BE2C (cell line): Measurements from ENCODE around the gene MEN1.

Source experiments
- DNase-seq: peaks from one replicate; pipeline ENCODE4 v3.0.0-alpha.2; 2020
- H3K27me3 ChIP-seq: fragments of 250-450 bp; sonication (Bioruptor Pico); 2 replicates; pipeline ENCODE4 v1.5.1; 2020; ENCODE audit warnings: mild to moderate bottlenecking
- H3K36me3 ChIP-seq: fragments of 250-450 bp; sonication (Bioruptor Pico); 2 replicates; pipeline ENCODE4 v1.5.1; 2020; ENCODE audit warnings: mild to moderate bottlenecking
- H3K4me1 ChIP-seq: fragments of 250-450 bp; sonication (Bioruptor Pico); 2 replicates; pipeline ENCODE4 v1.5.1; 2020
- H3K4me3 ChIP-seq: 2 replicates; pipeline ENCODE4 v1.5.1; 2011; ENCODE audit warnings: low read depth, low read length
- H3K9me3 ChIP-seq: fragments of 250-450 bp; sonication (Bioruptor Pico); 2 replicates; pipeline ENCODE4 v1.5.1; 2020
- TF ChIP-seq, protein P1 (sequence below): IDR thresholded peaks from 2 replicates; pipeline ENCODE4 v1.5.1; 2012; ENCODE audit warnings: mild to moderate bottlenecking, low read depth, low read length

MEN1 gene

DNA sequence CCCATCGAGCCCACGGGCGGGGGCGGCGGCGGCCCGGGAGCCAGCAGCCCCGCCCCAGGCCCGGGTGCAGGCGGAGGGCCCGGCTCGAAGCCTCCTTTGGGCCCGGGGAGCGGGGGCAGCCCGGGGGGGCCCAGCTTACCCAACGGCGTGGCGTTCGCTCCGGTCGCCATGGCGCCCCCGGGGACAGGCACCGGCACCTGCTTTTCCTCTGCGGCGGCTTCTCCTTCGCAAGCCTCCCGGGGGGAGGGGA lies 32.2 kb downstream of the MEN1 start:
- Histone ChIP-seq H3K9me3 (no peaks in the 10 kb centered on the region), H3K4me1 (no peaks in the 10 kb centered on the region; the same call in 1 of the 2 replicates), H3K4me3 (peak overlapping the region; percentile 60), H3K27me3 (no peaks in the 10 kb centered on the region), H3K36me3 (peaks cover 44% of the 10 kb centered on the region)
- DNase-seq = no peak
- TF ChIP-seq, protein P1, sequence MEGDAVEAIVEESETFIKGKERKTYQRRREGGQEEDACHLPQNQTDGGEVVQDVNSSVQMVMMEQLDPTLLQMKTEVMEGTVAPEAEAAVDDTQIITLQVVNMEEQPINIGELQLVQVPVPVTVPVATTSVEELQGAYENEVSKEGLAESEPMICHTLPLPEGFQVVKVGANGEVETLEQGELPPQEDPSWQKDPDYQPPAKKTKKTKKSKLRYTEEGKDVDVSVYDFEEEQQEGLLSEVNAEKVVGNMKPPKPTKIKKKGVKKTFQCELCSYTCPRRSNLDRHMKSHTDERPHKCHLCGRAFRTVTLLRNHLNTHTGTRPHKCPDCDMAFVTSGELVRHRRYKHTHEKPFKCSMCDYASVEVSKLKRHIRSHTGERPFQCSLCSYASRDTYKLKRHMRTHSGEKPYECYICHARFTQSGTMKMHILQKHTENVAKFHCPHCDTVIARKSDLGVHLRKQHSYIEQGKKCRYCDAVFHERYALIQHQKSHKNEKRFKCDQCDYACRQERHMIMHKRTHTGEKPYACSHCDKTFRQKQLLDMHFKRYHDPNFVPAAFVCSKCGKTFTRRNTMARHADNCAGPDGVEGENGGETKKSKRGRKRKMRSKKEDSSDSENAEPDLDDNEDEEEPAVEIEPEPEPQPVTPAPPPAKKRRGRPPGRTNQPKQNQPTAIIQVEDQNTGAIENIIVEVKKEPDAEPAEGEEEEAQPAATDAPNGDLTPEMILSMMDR = no peak

- DNase-seq = peak; percentile 73
- H3K4me1 ChIP-seq = no peaks in the 10 kb centered on the region; the same call in 1 of the 2 replicates
- H3K27me3 ChIP-seq = no peaks in the 10 kb centered on the region
- peak overlapping the region; percentile 87 for H3K4me3 ChIP-seq
- peaks cover 49% of the 10 kb centered on the region for H3K36me3 ChIP-seq
- H3K9me3 ChIP-seq = no peaks in the 10 kb centered on the region
- TF ChIP-seq, protein P1 = no peak
Measured at GRCh38 chr11:64777449-64778222, 32.7 kb downstream of the MEN1 start.

DNA sequence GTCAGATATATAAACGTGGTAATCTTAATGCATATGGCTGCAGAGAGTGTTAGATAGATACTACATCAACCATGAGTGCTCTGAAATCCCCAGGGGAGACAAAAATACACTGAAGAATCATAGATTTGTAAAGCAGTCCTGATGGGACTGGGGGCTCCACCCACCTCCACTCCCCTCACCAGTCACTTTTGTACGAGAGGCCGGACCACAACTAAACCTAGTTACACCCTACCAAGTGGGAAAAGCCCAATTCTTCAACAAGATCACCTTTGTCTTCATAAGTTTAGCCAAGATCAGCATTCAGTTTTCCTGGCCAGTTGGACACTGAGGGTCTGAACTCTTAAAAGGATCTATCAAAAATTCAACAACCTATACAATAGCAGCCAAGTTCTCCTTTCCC lies 33.5 kb downstream of the MEN1 start:
- TF ChIP-seq, protein P1 = no peak

DNA sequence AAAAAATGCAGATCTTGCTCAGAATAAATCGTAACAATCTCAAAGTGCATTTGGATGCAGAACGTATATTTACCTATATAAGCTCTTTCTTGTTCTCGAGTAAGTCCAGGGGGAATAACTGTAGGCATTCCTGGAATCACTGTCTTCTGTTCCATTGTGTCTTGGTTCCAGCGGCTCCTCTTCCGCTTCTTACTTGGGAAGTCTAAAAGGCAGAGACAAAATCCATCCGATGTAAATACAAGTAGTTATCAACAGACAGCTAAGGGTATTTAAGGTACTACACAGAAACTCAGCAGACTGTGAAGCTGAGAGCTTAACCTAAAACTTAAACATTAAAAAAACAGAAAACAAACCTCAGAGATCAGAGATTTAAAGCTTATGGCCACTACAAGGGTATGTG lies 33.9 kb downstream of the MEN1 start:
- Histone ChIP-seq H3K4me1 (no peaks in the 10 kb centered on the region; the same call in 1 of the 2 replicates), H3K9me3 (no peaks in the 10 kb centered on the region), H3K4me3 (peak overlapping the region; percentile 87), H3K36me3 (peaks cover 61% of the 10 kb centered on the region), H3K27me3 (no peaks in the 10 kb centered on the region)
- DNase-seq = no peak
- TF ChIP-seq, protein P1 = no peak

More for the DNA sequence above, 33.5 kb downstream of the MEN1 start:
- Histone ChIP-seq H3K4me1 (no peaks in the 10 kb centered on the region; the same call in 1 of the 2 replicates), H3K4me3 (peak overlapping the region; percentile 87), H3K36me3 (peaks cover 57% of the 10 kb centered on the region), H3K27me3 (no peaks in the 10 kb centered on the region), H3K9me3 (no peaks in the 10 kb centered on the region)
- DNase-seq = no peak

DNA sequence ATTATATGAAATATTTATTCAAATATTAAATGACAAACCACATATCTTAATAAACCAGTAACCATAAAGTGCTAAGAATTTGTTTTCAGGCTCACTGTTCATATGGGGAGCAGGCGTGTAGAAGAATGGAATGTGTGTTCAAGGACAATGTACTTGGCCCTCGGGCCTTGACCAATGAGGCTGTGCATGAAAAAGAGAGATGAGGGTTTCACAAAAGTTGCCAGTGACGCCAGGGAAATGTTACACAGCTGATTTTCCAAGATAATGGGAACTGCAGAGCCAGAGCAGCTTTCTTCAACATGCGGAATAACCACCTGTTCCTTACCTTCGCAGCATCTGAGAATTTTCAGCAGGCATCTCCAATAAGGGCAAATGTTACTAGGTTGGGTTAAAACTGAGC lies 36.2 kb downstream of the MEN1 start:
- Histone ChIP-seq H3K4me3 (no peak overlapping the region), H3K9me3 (no peaks in the 10 kb centered on the region), H3K4me1 (no peaks in the 10 kb centered on the region; the same call in 1 of the 2 replicates), H3K36me3 (peaks cover 84% of the 10 kb centered on the region), H3K27me3 (no peaks in the 10 kb centered on the region)
- no peak for DNase-seq
- TF ChIP-seq, protein P1 = no peak

- peaks cover 100% of the 10 kb centered on the region for H3K36me3 ChIP-seq
- H3K4me3 ChIP-seq = no peak overlapping the region
- TF ChIP-seq, protein P1 = no peak
- H3K9me3 ChIP-seq = no peaks in the 10 kb centered on the region
- no peaks in the 10 kb centered on the region; the same call in 1 of the 2 replicates for H3K4me1 ChIP-seq
- no peaks in the 10 kb centered on the region for H3K27me3 ChIP-seq
- DNase-seq = no peak
Measured at GRCh38 chr11:64772303-64773018, 37.9 kb downstream of the MEN1 start.
